Nephron (organoid): ENCODE results near the gene HEBP2.

ENCODE experiments used
- H3K27ac Mint-ChIP-seq, 3 experiments: 2 replicates each; pipeline ENCODE4 v1.8.0; 2020; ENCODE audit warnings: mixed read lengths in 3 of 3, mild to moderate bottlenecking in 2 of 3, moderate library complexity in 1 of 3
- H3K27me3 Mint-ChIP-seq: 2 replicates; pipeline ENCODE4 v1.8.0; 2021; ENCODE audit warnings: low read depth, mild to moderate bottlenecking, moderate library complexity, mixed read lengths
- H3K36me3 Mint-ChIP-seq: 2 replicates; pipeline ENCODE4 v1.8.0; 2020; ENCODE audit warnings: low read depth, mixed read lengths
- H3K4me1 Mint-ChIP-seq: 2 replicates; pipeline ENCODE4 v1.8.0; 2020; ENCODE audit warnings: mixed read lengths
- H3K4me3 Mint-ChIP-seq, 3 experiments: 2 replicates each; pipeline ENCODE4 v1.8.0; 2020; ENCODE audit warnings: mild to moderate bottlenecking in 3 of 3, mixed read lengths in 3 of 3, moderate library complexity in 2 of 3
- H3K9me3 Mint-ChIP-seq: 2 replicates; pipeline ENCODE4 v1.8.0; 2020; ENCODE audit warnings: mixed read lengths
- TF ChIP-seq, protein P1 (sequence below), 3 experiments: fragments of 200-600 bp; sonication (generic); IDR thresholded peaks; one replicate each; pipeline ENCODE4 v1.5.0; 2021; ENCODE audit warnings: antibody characterized with exemption in 3 of 3; ENCODE audit not compliant: unreplicated experiment in 3 of 3

The HEBP2 gene

DNA sequence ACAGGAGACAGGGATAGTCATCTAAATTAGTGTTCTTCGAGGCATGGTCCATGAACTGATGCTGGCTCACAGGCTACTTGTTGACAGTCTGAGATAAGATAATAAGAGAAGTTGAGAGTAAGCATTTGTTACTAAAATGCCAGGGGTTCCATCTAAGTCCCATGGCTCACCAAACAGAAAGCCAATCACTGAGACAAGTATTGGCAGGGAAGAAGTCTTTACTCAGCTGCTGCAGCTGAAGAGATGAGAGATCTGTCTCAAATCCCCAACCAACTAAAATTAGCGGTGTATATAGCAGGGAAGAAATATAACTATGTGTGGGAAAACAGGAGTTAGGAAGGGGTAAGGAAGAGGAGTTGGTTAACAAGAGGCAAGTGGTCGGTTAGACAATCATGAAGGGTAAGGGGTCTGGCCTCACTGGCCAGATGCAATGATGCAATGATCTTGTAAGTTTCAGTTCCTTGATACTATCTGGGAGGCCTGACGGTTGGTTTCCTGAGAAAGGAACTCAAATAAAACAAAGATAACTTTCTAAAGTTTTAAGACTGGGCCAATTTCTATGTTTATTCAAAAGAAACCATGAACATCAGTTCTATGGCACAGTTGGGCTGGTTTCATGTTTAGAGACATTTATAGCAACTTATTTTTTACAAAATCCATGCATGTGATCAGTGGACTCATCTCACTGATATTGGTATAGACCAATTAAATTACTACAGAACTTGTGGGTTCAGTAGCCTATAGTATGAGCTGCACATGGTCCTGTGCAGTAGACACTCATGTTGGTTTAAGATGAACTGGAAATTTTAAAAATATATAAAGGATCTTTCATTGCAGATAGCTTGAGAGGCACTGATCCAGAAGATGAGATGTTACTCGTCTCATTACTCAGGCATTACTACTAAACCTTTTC, 9.9 kb upstream of the HEBP2 start:
- TF ChIP-seq, protein P1, sequence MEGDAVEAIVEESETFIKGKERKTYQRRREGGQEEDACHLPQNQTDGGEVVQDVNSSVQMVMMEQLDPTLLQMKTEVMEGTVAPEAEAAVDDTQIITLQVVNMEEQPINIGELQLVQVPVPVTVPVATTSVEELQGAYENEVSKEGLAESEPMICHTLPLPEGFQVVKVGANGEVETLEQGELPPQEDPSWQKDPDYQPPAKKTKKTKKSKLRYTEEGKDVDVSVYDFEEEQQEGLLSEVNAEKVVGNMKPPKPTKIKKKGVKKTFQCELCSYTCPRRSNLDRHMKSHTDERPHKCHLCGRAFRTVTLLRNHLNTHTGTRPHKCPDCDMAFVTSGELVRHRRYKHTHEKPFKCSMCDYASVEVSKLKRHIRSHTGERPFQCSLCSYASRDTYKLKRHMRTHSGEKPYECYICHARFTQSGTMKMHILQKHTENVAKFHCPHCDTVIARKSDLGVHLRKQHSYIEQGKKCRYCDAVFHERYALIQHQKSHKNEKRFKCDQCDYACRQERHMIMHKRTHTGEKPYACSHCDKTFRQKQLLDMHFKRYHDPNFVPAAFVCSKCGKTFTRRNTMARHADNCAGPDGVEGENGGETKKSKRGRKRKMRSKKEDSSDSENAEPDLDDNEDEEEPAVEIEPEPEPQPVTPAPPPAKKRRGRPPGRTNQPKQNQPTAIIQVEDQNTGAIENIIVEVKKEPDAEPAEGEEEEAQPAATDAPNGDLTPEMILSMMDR (IDR thresholded peaks at IDR 0.05; ENCODE audit: unreplicated experiment in 3 of 3), result no peak
- H3K27me3 Mint-ChIP-seq, result peaks cover 3% of the 10 kb centered on the region
- no peaks in the 10 kb centered on the region for H3K4me1 Mint-ChIP-seq
- no peaks in the 10 kb centered on the region for H3K9me3 Mint-ChIP-seq
- no peaks in the 10 kb centered on the region for H3K36me3 Mint-ChIP-seq
- no peak overlapping the region for H3K27ac Mint-ChIP-seq
- H3K4me3 Mint-ChIP-seq, result no peak overlapping the region

DNA sequence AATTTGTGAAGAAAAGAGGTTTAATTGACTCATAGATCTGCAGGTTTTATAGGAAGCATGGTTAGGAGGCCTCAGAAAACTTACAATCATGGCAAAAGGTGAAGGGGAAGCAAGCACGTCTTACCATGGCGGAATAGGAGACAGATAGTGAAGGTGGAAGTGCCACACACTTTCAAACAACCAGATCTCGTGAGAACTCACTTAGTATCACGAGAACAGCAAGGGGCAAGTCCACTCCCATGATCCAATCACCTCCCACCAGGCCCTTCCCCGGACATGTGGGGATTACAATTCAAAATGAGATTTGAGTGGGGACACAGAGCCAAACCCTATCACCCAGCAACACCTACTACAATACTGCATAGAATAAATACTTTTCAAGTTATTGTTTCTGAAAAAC, 7.3 kb upstream of the HEBP2 start:
- H3K36me3 Mint-ChIP-seq, result no peaks in the 10 kb centered on the region
- no peaks in the 10 kb centered on the region for H3K4me1 Mint-ChIP-seq
- H3K27me3 Mint-ChIP-seq, result no peaks in the 10 kb centered on the region
- H3K9me3 Mint-ChIP-seq, result no peaks in the 10 kb centered on the region
- H3K4me3 Mint-ChIP-seq, result no peak overlapping the region
- H3K27ac Mint-ChIP-seq, result no peak overlapping the region
- TF ChIP-seq, protein P1 (IDR thresholded peaks at IDR 0.05; ENCODE audit: unreplicated experiment in 3 of 3), result no peak

DNA sequence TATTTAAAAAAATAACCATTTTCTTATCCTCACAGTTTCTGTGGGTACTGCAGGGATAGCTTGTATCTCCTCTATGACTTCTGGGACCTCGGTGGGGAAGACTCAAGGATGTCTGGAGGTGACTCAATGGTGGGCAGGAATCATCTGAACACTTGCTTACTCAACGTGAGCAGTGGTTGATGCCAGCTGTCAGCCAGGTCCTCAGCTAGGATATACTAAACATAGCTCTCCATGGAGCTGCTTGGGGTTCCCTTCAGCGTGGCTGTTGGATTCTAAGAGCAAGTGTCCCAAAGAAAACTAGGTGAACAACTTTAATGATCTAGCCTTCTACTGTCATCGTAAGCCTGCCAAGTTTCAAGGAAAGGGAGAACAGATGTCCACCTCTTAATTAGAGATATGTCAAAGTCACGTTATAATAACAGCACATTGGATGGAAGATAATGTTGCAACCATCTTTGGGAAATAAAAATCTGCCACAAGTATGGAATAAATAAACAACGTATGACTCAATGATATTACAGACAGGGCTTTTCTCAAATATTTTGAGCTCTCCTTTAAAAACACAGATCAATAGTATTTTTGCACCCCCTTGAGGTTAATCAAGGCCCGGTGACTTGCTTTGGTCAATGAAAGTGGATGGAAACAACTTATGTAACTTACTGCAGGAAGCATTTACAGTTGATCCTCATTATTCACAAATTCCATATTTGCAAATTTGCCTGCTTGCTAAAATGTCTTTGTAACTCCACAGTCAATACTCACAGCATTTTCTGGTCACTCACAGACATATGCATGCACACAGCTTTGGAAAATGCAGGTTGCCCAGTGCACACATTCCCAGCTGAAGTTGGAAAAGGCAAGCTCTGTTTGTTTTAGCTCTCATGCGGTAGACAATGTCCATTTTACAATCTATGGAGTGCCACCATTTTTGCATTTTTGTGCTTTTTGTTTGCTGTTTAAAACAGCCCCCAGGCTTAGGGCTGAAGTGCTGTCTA, 6.6 kb upstream of the HEBP2 start:
- Mint-ChIP-seq H3K27ac (no peak overlapping the region), H3K9me3 (no peaks in the 10 kb centered on the region), H3K4me3 (no peak overlapping the region), H3K27me3 (no peaks in the 10 kb centered on the region), H3K4me1 (no peaks in the 10 kb centered on the region), H3K36me3 (no peaks in the 10 kb centered on the region)
- TF ChIP-seq, protein P1 (IDR thresholded peaks at IDR 0.05; ENCODE audit: unreplicated experiment in 3 of 3), result no peak

DNA sequence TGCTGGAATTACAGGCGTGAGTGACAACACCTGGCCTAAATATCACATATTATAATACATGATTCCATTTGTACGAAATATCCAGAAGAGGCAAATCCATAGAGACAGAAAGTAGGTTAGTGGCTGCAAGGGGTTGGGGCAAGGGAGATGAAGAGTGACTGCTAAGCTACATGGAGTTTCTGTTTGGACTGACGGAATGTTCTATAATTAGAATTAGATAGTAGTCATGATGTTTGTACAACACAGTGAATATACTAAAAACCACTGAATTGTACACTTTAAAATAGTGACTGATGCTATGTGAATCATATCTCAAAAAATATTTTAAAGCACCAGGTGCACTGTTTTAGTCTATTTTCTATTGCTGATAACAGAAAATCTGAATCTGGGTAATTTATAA, 3.7 kb upstream of the HEBP2 start:
- Mint-ChIP-seq H3K27ac (no peak overlapping the region), H3K36me3 (peaks cover 2% of the 10 kb centered on the region)

DNA sequence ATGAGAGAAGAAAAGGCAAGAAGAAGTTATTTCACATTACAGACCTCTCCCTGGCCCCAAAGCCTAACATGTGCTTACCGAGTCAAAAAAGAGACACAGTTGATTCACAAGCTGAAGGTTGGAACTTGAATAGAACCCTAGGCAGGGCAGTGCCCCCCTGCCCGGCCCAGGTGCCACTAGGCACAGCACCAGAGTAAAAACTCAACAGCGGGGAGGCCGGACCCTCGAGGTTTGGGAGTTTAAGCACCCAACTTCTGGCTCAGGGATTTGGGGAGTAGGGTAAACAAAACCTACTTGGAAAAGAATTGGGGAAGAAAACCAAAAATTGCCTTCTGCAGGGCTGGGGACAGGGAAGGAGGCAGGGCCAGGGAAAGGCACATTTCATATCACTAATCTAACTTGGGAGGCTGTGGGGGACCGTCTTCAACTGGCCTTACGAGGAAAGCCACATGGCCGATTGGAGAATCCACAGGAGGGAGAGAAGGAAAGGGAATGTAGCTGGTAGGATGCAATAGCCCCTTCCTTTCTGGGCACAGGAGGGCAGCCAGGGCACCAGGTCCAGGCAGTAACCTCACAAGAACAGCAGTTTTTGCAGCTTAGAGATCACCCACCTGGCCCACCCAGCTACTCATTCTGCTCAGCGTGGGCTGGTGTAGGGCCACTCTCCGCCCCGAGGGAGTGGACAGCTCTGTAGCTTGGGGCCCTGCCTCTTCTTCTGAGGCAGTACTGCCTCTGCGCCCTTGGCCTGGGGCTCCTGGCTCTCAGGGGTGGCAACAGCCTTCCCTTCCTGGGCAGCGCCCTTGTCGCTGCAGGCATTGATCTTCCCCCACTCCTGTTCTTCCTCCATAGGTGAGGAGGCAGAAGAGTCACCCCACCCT, 1.8 kb upstream of the HEBP2 start:
- H3K4me1 Mint-ChIP-seq, result peaks cover 9% of the 10 kb centered on the region
- TF ChIP-seq, protein P1 (IDR thresholded peaks at IDR 0.05; ENCODE audit: unreplicated experiment in 3 of 3), result no peak
- H3K4me3 Mint-ChIP-seq, result peak overlapping the region; percentile 55 to 73 (median 70)
- H3K27me3 Mint-ChIP-seq, result no peaks in the 10 kb centered on the region
- H3K36me3 Mint-ChIP-seq, result peaks cover 14% of the 10 kb centered on the region
- H3K9me3 Mint-ChIP-seq, result no peaks in the 10 kb centered on the region
- peak overlapping the region in 1 of 3 experiments; percentile 12 for H3K27ac Mint-ChIP-seq

More for the DNA sequence above, 3.7 kb upstream of the HEBP2 start:
- Mint-ChIP-seq H3K9me3 (no peaks in the 10 kb centered on the region), H3K4me3 (no peak overlapping the region), H3K4me1 (peaks cover 5% of the 10 kb centered on the region), H3K27me3 (no peaks in the 10 kb centered on the region)
- TF ChIP-seq, protein P1 (IDR thresholded peaks at IDR 0.05; ENCODE audit: unreplicated experiment in 3 of 3), result no peak
